Activated CD8-positive, alpha-beta memory T cell treated with anti-CD3 and anti-CD28 coated beads for 1 hour (primary cell): ENCODE data around the gene GRK1.
A peak's percentile ranks its signal among the peaks of the same experiment; 100 is the strongest.

Experiments
- DNase-seq, 2 donors: peaks; one replicate each; pipeline ENCODE4 v3.0.0-alpha.2; 2020; ENCODE audit warnings: low read depth in 1 of 2; ENCODE audit errors: extremely low read depth in 1 of 2

GRK1 gene

GRCh38 chr13:113660066-113660465 is 7.0 kb upstream of the GRK1 start:
- DNase-seq: no peak

DNA sequence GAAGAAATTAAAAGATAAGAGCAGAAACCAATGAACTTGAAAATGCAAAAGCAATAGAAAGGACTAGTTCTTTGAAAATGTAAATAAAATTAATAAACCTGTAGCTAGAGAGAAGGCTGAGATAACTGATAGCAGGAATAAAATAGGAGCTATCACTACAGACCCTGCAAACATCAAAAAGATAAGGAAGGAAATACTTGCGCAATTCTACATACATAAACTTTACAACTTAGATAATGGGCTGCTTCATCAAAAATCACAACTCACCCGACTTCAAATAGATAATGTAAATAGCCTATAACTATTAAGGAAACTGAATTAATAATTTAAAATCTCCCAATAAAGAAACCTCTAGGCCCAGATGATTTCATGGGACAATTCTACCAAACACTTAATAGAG is 5.5 kb upstream of the GRK1 start:
- no peak for DNase-seq

- no peak for DNase-seq
These were observed 3.1 kb upstream of the GRK1 start for GRCh38 chr13:113663934-113664333.

GRCh38 chr13:113664751-113665596 is 2.0 kb upstream of the GRK1 start:
- DNase-seq: no peak

DNA sequence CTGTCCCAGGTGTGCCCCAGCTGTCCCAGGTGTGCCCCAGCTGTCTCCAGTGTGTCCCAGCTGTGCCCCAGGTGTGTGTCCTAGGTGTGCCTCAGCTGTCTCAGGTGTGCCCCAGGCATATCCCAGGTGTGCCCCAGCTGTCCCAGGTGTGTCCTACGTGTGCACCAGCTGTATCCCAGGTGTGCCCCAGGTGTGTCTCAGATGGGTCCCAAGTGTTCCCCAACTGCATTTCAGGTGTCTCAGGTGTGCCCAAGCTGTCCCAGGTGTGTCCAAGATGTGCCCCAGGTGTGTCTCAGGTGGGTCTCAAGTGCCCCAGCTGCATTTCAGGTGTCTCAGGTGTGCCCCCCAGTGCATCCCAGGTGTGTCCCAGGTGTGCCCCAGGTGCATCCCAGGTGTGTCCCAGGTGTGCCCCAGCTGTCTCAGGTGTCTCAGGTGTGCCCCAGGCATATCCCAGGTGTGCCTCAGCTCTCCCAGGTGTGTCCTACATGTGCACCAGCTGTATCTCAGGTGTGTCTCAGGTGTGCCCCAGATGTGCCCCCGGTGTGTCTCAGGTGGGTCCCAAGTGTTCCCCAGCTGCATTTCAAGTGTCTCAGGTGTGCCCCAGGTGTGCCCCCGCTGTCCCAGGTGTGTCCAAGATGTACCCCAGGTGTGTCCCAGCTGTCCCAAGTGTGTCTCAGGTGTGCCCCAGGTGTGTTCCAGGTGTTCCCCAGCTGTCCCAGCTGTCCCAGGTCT is 1.3 kb upstream of the GRK1 start:
- no peak for DNase-seq

- DNase-seq: no peak
These were observed 719 bp upstream of the GRK1 start for GRCh38 chr13:113666329-113666670.

DNA sequence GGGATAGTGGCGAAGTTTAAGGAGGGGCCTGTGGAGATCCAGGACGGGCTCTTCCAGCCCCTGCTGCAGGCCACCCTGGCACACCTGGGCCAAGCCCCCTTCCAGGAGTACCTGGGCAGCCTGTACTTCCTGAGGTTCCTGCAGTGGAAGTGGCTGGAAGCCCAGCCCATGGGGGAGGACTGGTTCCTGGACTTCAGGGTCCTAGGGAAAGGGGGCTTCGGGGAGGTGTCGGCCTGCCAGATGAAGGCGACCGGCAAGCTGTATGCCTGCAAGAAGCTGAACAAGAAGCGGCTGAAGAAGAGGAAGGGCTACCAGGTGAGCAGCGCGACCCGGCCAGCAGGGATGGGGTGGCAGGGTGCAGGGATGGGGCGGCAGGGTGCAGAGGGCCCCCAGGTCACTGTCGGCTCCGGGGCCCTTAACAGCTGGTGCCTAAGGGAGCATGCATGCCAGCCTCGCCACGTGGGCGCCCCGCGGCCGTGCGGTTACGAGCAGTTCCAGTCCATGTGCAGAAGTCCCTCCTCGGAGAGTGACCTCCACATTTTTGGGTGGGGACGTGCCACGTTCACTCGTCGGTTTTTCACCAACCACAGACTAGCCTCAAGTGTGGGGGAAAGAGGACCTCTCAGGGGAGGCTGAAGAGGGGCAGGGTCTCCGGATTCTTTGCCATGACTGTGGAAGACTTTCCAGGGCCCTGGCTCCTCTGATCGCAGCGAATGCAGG is 912 bp downstream of the GRK1 start:
- DNase-seq: no peak

DNA sequence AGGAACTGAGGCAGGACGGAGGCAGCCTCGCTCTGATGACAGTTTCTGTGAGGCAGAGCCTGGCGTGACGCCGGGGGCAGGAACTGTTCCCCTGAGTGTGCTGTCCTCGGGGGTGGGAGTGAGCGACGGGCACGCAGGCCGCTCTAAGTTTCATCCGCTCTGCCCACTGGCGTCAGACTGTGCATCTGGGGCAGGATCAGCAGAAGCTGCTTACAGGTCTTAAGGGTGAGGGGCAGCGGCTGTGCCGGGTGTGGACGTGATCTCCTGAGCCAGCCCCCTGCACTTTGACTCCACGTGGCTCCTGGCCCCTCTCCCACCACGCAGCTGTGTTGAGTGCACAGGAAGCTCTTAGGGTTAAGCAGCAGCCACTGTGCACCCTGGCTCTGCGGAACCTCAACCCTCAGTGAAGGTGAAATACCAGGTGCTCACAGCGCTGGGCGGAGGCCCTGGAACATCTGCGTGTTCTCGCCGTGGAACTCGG is 1.5 kb downstream of the GRK1 start:
- DNase-seq: no peak

GRCh38 chr13:113669231-113669754 is 2.3 kb downstream of the GRK1 start:
- no peak for DNase-seq

DNA sequence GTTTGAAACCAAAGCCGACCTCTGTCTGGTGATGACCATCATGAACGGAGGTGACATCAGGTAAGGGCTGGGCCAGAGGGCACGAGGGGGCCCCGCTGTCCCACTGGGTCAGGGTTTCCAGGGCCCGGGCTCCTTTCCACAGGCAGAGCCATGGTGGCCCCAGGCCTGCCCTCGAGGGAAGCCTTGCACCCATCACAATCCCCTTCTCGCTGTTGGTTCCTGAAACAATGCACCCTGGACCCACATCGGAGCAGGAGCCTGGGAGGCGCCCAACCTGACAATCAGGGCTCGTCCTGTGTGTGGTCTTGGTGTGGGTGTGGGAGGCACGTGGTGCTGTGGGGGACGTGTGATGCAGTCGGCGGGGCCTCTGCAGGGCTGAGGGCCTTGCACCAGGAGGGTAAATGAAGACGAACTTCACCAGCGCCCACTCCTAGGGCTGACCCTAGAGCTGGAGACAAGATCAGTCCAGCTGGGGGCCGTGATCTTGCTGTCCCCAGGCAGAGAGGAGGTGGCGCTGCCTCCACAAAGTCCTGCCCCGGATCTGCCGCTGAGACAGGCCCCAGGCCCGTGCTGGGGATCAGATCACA is 2.8 kb downstream of the GRK1 start:
- DNase-seq: no peak

- no peak for DNase-seq
These were observed 3.5 kb downstream of the GRK1 start for GRCh38 chr13:113670541-113670940.

- no peak for DNase-seq
These were observed 4.3 kb downstream of the GRK1 start for GRCh38 chr13:113671066-113672001.

- no peak for DNase-seq
These were observed 5.1 kb downstream of the GRK1 start for GRCh38 chr13:113672002-113672651.

GRCh38 chr13:113722921-113723320 is 55.9 kb downstream of the GRK1 start:
- DNase-seq: no peak

DNA sequence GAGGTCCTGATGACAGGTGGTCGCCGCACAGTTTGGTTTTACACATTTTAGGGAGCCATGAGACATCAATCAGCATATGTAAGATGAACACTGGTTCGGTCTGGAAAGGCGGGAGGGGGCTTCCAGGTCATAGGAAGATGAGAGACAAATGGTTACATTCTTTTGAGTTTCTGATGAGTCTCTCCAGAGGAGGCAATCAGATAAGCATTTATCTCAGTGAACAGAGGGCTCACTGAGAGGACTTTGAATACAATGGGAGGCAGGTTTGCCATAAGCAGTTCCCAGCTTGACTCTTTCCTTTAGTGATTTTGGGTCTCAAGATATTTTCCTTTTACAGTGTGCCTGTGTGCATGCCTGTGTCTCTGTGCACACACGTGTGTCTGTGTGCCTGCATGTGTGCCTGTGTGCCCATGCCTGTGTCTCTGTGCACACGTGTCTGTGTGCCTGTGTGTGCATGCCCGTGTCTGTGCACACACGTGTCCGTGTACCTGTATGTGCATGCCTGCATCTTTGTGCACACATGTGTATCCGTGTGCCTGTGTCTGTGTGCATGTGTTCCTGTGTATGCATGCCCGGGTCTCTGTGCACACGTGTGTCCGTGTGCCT is 56.5 kb downstream of the GRK1 start:
- DNase-seq: no peak

DNA sequence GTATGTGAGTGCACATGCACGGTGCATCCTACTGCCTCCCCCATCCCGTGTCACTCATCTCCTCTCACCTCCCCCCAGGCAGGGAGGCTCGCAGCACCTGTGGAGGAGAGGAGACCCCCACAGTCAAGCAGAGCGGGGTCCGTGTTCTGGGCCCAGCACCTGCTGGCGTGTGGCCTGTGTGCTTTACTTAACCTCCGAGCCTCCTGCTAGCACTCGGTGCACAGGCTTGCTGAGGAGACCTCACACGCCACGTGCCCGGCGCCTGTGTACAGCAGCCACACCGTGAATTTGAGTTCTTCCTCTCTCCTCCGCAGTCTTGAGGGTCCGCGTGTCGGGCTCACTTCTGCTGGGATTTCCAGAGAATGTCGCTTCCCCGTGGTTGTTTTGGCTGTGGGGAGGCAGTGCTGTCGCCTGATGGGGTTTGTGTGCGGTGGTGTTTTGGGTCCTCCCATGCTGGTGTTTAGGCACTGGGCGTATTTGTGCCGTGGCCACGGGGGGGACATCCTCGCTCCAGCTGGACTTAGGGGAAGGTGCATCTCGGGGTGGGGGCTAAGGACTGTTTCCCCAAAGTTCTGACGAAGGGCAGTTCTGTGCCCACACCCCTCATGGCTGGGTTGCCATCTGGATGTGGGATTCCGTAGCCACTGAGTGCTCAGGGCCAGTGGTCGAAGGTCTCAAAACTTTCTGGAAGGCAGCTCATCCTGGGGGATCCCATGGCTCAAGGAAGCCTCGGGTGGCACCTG is 57.2 kb downstream of the GRK1 start:
- no peak for DNase-seq

- peak; percentile 70 to 72 for DNase-seq
These were observed 57.8 kb downstream of the GRK1 start for GRCh38 chr13:113724780-113725315.
